ENCODE measurements around the gene TSPAN5.
"Not testable (repeated sequence)": the region's sequence is repeated elsewhere in the genome, so short reads cannot be mapped to it uniquely, and the experiment has no call there.

The TSPAN5 gene

GRCh38 chr4:98658287-98659105 lies at the start of gene TSPAN5:
Gene TSPAN5 (minus strand): TSS chr4:98658611.
- DNase-seq, result peak; percentile 77
- in situ Hi-C loops (cut with MboI; ENCODE audit: low pct_unique_long_range_greater_than_20kb, low sequenced_read_pairs), result no loop called here

GRCh38 chr4:98706935-98707334 lies 48.5 kb upstream of the TSPAN5 start:
- in situ Hi-C loops (cut with MboI; ENCODE audit: low pct_unique_long_range_greater_than_20kb, low sequenced_read_pairs), result no loop called here
- no peak for DNase-seq

- in situ Hi-C loops (cut with MboI; ENCODE audit: low pct_unique_long_range_greater_than_20kb, low sequenced_read_pairs), result no loop called here
- peak; percentile 12 for DNase-seq
Measured at GRCh38 chr4:98706200-98706813, 47.9 kb upstream of the TSPAN5 start.

- in situ Hi-C loops (cut with MboI; ENCODE audit: low pct_unique_long_range_greater_than_20kb, low sequenced_read_pairs); DNase-seq: not testable (repeated sequence)
Measured at GRCh38 chr4:98705586-98705985, 47.2 kb upstream of the TSPAN5 start.

GRCh38 chr4:98700656-98701055 lies 42.2 kb upstream of the TSPAN5 start:
- in situ Hi-C loops (cut with MboI; ENCODE audit: low pct_unique_long_range_greater_than_20kb, low sequenced_read_pairs), result no loop called here
- no peak for DNase-seq

GRCh38 chr4:98694076-98694475 lies 35.7 kb upstream of the TSPAN5 start:
- no peak for DNase-seq
- in situ Hi-C loops (cut with MboI; ENCODE audit: low pct_unique_long_range_greater_than_20kb, low sequenced_read_pairs), result no loop called here

- in situ Hi-C loops (cut with MboI; ENCODE audit: low pct_unique_long_range_greater_than_20kb, low sequenced_read_pairs), result no loop called here
- DNase-seq, result no peak
Measured at GRCh38 chr4:98692411-98692810, 34.0 kb upstream of the TSPAN5 start.

GRCh38 chr4:98691588-98691987 lies 33.2 kb upstream of the TSPAN5 start:
- no peak for DNase-seq
- in situ Hi-C loops (cut with MboI; ENCODE audit: low pct_unique_long_range_greater_than_20kb, low sequenced_read_pairs), result no loop called here

- in situ Hi-C loops (cut with MboI; ENCODE audit: low pct_unique_long_range_greater_than_20kb, low sequenced_read_pairs), result no loop called here
- no peak for DNase-seq
Measured at GRCh38 chr4:98689507-98690174, 31.2 kb upstream of the TSPAN5 start.

- DNase-seq, result no peak
- in situ Hi-C loops (cut with MboI; ENCODE audit: low pct_unique_long_range_greater_than_20kb, low sequenced_read_pairs), result no loop called here
Measured at GRCh38 chr4:98688411-98689290, 30.2 kb upstream of the TSPAN5 start.

GRCh38 chr4:98687876-98688275 lies 29.5 kb upstream of the TSPAN5 start:
- in situ Hi-C loops (cut with MboI; ENCODE audit: low pct_unique_long_range_greater_than_20kb, low sequenced_read_pairs), result no loop called here
- DNase-seq, result no peak

- no peak for DNase-seq
- in situ Hi-C loops (cut with MboI; ENCODE audit: low pct_unique_long_range_greater_than_20kb, low sequenced_read_pairs), result no loop called here
Measured at GRCh38 chr4:98686847-98687246, 28.4 kb upstream of the TSPAN5 start.

GRCh38 chr4:98686043-98686707 lies 27.8 kb upstream of the TSPAN5 start:
- DNase-seq, result no peak
- in situ Hi-C loops (cut with MboI; ENCODE audit: low pct_unique_long_range_greater_than_20kb, low sequenced_read_pairs), result no loop called here

- in situ Hi-C loops (cut with MboI; ENCODE audit: low pct_unique_long_range_greater_than_20kb, low sequenced_read_pairs), result no loop called here
- DNase-seq, result no peak
Measured at GRCh38 chr4:98685225-98686042, 27.0 kb upstream of the TSPAN5 start.

GRCh38 chr4:98682719-98683118 lies 24.3 kb upstream of the TSPAN5 start:
- DNase-seq, result no peak
- in situ Hi-C loops (cut with MboI; ENCODE audit: low pct_unique_long_range_greater_than_20kb, low sequenced_read_pairs), result no loop called here

- in situ Hi-C loops (cut with MboI; ENCODE audit: low pct_unique_long_range_greater_than_20kb, low sequenced_read_pairs), result no loop called here
- DNase-seq, result no peak
Measured at GRCh38 chr4:98680806-98681205, 22.4 kb upstream of the TSPAN5 start.

GRCh38 chr4:98679738-98680137 lies 21.3 kb upstream of the TSPAN5 start:
- in situ Hi-C loops (cut with MboI; ENCODE audit: low pct_unique_long_range_greater_than_20kb, low sequenced_read_pairs), result no loop called here
- DNase-seq, result no peak

- DNase-seq, result no peak
- in situ Hi-C loops (cut with MboI; ENCODE audit: low pct_unique_long_range_greater_than_20kb, low sequenced_read_pairs), result no loop called here
Measured at GRCh38 chr4:98677799-98678198, 19.4 kb upstream of the TSPAN5 start.
